Raji (cell line): Measurements from ENCODE around the gene PGRMC2.

Experiments
- POLR2A ChIP-seq: IDR thresholded peaks from 2 replicates; pipeline ENCODE4 v1.6.1; 2011; ENCODE audit warnings: low read depth, low read length, control low read depth; ENCODE audit not compliant: insufficient read depth

Gene PGRMC2

DNA sequence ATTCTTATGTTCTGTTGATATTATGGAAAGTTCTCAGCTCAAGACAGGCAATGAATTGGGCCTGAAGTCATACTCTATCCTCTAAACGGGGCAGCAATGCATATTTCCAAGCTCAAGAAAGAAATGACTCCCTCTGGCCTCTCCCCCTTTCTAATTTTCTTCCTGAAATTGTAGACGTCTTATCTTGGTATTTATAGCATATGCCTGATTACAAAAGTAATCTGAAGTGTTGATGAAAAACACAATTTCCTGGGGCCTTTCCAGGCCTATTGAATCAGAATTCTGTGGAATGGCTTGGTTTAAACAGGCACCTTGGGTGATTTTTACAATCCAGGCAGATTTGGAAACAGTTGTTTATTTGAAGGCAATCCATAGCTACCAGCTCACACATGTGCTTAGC is 21.4 kb upstream of the PGRMC2 start:
- no peak for TF ChIP-seq POLR2A

DNA sequence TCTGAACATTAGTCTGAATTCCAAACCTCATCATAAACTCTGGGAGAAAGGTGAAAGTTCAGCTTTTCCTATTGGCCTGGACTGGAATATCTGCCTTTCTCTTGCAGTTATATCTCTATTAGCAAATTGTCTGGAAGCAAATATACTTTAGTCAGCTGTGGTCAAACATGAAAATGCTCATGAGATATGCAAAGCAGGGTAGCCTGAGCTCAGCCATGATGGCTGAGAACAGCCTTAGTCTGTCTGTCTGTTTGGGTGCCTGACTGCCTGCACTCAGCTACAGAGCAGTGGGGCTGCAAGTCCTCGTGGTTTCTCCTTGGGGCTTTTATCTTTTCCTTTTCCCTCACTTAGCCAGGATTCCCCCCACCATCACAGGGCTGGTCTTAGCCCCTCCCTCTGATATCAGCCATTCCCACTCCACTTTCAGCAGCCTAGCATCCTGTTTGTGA is 19.5 kb upstream of the PGRMC2 start:
- TF ChIP-seq POLR2A, result no peak

DNA sequence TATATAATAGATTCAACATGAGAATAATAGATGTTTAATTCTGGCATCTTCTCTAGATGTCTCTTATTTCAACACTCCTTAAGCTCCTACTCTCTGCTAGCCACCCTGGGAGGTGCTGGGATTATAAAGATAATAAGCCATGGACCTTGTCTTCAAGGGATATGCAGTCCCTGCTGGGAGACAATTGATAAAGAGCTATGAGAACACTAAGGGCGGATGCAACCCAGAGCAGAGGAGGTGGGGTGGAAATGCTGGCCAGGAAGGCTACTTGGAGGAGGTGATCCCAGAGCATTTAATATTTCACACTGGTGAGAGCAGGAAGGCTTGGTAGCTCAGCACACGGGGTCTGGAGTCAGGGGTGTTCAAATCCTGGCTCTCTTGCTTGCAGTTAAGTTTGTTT is 18.3 kb upstream of the PGRMC2 start:
- no peak for TF ChIP-seq POLR2A

GRCh38 chr4:128303986-128304385 is 16.4 kb upstream of the PGRMC2 start:
- TF ChIP-seq POLR2A, result no peak

DNA sequence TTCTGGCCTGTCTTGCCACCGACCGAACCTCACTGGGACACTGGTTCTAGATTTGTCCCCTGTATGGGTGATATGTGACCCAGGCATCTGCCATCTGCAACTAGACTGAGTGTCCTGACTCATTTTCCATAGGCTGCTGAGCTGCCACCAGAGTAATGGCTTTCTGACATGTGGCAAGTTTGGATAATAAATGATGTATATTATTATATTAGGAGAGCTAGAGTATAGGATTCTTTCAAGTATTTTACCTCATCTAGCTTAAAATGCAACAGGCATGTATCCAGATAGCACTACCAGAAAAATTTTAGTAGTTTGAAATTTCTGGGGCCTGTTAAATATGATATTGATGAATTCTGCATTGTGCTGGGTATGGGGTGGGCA is 15.8 kb upstream of the PGRMC2 start:
- TF ChIP-seq POLR2A, result no peak

DNA sequence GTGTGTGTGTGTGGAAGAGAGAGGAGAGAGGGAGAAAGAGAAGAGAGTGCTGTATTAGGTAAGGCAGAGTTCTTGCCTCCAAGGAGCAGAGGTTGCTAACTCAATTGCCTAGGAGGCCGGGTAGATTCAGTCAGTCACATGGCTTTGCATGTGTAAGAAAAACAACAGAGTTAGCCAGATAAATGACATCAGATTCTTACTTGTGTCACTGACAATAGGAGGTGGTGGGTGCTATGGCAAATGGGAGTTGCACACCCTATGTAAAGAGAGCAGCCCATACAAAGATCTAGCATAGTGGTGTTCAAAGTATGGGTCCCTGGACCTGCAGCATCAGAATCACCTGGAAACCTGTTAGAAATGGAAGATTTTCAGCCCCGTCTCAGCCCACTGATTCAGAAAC is 14.4 kb upstream of the PGRMC2 start:
- no peak for TF ChIP-seq POLR2A

- no peak for TF ChIP-seq POLR2A
Observed at GRCh38 chr4:128299848-128300247, 12.2 kb upstream of the PGRMC2 start.

- no peak for TF ChIP-seq POLR2A
Observed at GRCh38 chr4:128298852-128299251, 11.2 kb upstream of the PGRMC2 start.

DNA sequence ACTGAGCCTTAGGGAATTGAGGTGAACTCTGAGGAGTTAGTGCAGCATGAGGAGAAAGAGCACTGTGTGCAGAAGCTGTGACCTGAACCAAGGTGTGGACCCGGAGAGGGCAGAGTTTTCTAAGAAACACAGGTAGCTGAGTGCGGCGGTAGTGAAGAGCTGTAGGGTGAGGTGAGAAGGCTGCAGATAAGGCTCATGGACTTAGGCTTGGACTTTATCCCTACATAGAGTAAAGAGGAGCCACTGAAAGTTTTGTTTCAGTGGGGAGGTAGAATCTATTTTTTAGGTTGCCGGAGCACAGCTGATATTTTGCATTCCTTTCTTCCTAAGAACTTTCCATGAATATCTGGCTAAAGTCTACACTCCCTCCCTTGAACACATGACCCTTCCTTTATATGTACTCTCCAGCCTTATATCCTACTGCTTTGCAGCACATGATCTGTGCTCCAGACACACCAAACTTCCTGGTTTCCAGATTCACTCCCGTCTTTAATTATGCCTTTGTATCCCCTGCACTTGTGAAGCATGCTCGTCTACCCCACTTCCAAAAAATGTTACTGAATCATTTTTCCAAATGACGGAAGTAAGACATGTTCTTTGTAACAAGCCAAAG is 10.6 kb upstream of the PGRMC2 start:
- TF ChIP-seq POLR2A, result no peak

DNA sequence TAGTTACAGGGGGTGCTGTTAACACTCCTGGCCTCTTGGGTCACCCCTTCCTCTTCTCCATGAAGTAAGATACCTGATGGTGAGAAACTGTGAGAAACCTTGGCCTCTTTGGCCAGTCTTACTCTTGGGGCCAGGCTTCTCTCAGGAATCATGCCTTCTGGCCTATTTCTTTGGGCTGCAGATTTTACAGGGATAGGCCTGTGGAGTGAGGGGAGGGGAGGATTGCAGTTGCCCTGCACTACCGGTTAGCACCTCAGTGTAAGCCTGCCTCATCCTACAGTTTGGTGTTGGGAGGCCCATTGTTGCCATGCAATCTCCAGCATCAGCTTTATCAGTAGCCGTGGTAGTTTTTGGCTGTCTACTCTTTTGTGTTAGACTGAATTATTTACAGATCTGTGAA is 7.6 kb upstream of the PGRMC2 start:
- no peak for TF ChIP-seq POLR2A

DNA sequence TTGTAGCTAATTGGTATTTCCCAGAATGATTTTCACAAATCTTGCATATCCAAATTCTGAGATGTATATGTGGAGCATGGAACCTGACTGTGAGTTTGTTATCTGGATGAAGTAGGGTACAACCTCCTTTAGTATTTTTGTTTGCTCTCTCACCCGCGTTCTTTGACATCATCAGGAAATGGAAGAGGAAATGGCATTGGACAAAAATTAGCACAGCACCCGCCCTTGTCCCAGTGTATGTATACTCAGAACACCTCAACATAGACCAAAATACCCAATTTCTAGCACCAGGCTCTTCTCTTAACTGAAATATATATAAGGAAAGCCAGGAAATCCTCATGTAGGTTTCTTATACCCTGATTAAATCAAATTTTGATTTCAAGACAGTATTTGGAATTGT is 6.9 kb upstream of the PGRMC2 start:
- no peak for TF ChIP-seq POLR2A

- no peak for TF ChIP-seq POLR2A
Observed at GRCh38 chr4:128292349-128292748, 4.7 kb upstream of the PGRMC2 start.

DNA sequence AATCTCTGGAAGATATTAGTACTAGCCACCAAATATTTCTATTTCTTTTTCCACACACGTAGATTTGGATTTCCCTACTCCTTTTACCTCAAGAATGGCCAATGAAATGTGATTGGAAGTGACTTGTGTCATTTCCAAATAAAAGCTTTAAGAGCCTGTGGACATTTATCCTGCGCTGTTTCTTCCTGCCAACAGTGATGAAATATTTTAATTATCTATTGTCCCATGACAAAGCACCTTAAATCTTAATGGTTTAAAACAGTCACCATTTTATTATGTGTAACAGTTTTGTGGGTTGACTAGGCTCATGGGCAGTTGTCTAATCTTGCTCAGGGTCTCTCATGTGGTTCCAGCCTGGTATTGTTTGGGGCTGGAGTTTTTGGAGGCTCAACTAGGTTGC is 3.5 kb upstream of the PGRMC2 start:
- no peak for TF ChIP-seq POLR2A

GRCh38 chr4:128290526-128290925 is 2.9 kb upstream of the PGRMC2 start:
- TF ChIP-seq POLR2A, result no peak

DNA sequence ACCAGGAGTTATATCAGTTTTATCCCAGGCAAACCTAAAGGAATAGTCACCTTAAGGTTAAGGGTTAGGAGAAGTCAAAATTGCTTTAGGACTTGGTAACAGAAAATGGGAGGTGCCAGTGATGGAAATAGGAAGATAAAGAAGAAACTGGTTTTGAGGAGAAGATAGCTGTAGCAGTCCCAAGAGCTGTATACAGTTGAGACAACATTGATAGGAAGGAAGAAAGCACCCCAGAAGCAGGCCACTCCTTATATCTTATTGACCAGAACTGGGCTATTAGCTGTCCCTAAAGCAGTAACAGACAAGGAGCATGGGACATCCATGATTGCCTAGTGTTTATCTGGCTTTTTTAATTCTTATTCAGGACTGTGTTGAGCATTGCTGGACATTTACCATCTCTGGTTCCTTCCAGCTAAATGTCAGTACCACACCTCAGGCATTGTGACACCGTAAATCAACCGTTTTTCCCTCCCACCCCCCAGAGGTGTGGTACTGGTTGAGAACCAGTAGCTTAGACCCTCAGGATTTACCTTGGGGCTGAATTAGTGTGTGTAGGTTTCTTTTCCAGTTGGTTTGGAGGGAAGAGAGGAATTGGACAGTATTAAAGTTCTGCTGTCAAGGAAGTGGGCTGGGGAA is 2.0 kb upstream of the PGRMC2 start:
- TF ChIP-seq POLR2A, result no peak

DNA sequence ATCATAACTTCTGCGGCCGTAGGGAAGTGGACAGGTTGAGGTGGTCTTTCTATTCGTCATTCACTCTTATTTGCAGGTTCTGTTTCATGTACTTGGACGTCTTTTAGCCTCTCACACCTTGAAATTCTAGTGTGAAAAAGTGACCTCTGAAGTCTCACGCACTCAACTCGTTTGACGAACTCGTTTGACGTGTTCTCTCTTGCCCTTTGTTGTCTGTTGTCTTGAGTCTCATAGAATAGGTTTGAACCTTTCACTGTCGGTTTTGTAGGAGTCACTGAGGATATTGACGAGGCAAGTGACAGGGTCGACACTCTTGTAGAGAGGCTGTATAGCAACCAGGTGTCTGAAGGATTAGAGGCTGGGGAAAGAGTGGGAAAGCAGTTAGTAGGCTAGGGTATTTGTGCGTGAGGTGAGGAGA is 1.1 kb upstream of the PGRMC2 start:
- no peak for TF ChIP-seq POLR2A
